GM21423 (cell line): Measurements from ENCODE around the gene MED22.
"Not testable (repeated sequence)": the region's sequence is repeated elsewhere in the genome, so short reads cannot be mapped to it uniquely, and the experiment has no call there.

Experiments
- ATAC-seq: cut with Tn5 transposase; IDR thresholded peaks from one replicate; pipeline ENCODE4 v1.9.1; 2021; ENCODE audit warnings: mild to moderate bottlenecking, moderate library complexity; ENCODE audit not compliant: unreplicated experiment

Gene MED22

DNA sequence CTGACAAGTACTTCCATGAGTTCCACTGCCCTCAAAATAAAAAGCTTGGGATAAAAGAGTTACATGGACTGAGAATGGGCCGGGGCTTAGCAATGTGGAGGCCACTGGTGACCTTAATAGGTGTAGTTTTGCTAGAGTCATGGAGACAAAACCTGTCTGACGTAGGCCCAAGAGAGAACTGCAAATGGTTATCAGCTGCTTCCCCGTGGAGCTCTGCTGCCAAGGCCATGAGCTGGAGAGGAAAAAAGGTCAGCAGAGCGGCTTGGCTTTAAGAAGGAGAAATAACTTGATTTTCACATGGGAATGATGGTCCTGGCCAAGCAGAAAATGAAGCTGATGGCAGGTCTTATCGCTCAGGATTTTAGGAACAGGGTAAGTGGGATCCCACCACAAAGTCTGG, 8.3 kb downstream of the MED22 start:
- no peak for ATAC-seq

- peak; percentile 86 for ATAC-seq
Measured at GRCh38 chr9:133335924-133336811, 11.8 kb downstream of the MED22 start, which contains the start of gene SURF6. Gene SURF6 (minus strand): TSS chr9:133336188. CDS start chr9:133336132, 56 bp downstream.

DNA sequence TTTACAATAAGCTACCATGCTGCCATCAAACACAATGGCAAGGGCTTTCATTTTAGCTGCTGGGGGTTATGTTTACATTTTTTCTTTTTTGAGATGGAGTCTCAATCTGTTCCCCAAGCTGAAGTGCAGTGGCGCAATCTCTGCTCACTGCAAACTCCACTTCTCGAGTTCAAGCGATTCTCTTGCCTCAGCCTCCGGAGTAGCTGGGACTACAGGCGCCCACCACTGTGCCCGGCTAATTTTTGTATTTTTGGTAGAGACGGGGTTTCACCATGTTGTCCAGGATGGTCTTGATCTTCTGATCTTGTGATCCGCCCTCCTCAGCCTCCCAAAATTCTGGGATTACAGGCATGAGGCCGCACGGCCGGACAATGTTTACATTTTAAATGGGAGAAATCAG, 13.0 kb downstream of the MED22 start:
- ATAC-seq = not testable (repeated sequence)

GRCh38 chr9:133334161-133334560, 13.8 kb downstream of the MED22 start:
- no peak for ATAC-seq

DNA sequence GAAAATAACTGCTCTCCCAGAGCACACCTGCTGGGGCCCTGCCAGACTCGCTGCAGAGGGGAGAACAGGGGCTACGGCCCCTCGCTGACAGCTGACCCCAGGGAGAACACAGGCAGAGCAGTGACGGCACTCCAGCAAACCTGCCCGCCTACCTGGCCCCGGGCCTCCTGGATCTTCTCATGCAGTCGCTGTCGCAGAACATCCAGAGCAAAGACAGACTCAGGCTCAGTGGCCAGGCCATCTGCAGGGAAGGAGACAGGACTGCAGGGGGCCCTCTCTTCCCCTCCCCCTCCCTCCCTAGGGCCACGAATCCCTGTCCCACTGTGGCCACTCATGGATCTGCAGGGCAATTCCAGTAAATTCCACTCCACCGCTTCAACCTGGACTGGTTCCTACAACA, 14.4 kb downstream of the MED22 start:
- no peak for ATAC-seq

GRCh38 chr9:133333011-133333410, 14.9 kb downstream of the MED22 start:
- no peak for ATAC-seq

DNA sequence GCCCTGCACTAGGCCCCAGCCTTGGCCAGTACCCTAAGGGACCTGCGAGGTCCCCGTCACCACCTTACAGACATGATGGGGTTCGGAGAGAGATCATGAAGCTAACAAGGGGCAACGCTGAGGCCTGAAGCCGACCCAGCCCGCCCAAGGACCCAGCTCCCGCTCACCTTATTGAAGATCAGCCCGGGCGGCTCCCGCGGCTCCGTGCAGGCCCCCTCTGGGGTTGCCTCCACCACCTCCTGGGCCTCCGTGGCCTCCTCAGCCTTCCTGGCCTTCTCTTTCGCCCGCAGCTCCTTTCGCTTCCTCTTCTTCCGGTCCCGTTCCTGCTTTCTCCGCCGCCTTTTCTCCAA, 15.6 kb downstream of the MED22 start:
- ATAC-seq = no peak

DNA sequence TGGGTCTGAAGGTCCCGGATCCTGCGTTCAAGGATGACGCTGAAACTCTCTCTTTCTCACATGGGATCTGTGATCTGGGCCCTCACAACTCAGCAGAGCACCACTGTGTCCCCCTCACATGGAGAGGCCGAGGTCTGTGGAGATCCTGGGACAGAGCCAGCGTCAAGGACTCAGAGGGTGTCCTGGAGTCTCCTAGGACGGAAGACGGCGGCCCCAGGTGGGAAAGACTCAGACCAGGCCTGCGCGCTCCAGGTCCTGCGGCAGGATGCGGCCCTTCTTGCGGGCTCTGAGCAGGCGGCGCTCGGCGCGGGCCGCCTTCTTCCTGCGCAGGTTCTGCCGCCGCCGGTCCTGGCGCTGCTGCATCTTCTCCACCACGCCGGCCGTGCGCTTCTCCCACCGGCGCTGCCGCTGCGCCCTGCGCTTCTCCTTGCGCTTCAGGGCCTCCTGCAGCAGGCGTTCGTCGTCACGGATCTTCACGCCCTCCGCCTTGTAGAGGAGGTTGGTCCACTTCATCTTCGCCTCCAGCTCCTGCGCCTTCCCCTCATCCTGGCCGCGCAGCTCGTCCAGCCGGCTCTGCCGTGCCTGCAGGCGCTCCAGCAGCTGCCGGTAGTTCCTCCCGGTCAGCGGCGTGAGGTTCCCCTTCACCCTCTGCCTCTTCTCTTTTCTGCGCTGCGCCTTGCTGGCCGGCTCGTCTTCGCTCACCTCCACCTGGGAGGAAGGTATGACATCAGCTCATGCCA, 16.1 kb downstream of the MED22 start:
- no peak for ATAC-seq

DNA sequence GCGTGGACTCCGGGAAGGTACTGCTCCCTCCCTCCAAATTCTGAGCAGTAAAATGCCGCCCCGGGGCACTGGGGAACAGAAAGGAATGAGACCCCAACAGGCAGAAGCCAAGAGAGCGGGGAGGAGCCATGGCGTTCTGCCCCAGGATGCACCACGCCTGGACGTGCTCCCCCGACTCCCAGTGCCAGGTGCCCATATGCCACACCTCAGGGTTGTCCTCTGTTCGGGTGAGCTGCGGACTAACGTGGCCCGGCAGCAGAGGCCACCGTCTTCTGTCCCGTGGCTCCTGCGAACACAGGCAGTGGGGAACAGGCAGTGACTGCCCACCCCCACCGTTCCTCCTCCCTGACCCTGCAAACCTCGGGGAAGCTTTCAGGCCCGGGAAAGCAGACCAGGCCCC, 16.7 kb downstream of the MED22 start:
- ATAC-seq = no peak

DNA sequence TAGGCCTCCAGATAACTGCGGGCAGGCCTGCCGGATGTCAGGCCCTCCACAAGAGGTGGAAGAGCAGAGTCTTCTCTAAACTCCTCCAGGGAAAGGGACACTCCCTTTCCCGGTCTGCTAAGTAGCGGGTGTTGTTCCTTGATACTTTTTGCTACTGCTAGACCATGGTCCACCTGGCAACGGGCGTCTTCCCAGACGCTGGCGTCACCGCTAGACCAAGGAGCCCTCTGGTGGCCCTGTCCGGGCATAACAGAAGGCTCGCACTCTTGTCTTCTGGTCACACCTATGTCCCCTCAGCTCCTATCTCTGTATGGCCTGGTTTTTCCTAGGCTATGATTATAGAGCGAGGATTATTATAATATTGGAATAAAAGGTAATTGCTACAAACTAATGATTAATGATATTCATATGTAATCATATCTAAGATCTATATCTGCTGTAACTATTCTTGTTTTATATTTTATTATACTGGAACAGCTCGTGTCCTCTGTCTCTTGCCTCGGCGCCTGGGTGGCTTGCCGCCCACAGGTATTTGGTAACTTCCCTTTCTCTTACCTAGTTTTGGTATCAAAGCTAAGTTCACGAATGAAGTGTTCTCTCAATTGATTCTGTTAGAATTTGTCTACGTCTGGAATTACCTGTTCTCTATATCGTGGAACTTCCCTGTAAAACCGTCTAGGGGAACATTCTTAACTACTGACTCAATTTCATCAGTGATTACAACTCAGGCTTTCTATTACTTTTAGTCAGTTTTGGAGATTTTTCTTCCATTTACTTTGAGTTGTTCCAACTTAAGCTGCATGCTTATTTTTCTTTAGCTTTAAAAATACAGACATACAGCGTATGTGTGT, 18.4 kb downstream of the MED22 start:
- ATAC-seq = not testable (repeated sequence)

DNA sequence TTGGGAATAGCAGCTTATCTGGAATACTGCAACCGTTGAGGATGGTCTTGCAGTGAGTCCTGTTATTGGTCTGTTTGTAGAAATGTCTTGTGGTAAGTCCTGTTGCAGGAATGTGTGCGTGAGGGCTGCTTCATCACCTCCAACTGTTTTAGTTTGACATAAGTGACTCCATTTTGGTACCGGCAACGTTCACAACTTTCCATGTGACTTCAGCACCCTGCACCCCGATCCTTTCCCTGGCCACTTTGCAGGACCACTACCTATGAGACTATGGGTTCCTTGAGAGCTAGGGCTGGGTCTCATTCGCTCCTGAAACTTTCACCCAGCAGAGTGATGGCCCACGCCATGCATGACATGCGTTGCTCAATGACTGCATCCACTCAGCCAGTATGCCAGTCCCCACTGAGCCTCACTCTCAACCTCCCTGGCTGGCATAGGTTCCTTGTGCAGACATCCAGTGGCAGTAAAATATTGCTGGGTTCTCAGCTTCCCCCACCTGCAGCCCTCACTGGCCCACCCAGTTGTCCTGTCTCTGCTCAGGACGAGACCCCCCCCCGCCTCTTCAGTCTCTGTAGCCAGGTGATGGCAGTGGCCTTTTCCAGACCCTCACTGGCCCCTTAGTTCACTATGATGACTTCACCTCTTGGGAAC, 20.0 kb downstream of the MED22 start:
- no peak for ATAC-seq

GRCh38 chr9:133327021-133327420, 20.9 kb downstream of the MED22 start:
- ATAC-seq = not testable (repeated sequence)

DNA sequence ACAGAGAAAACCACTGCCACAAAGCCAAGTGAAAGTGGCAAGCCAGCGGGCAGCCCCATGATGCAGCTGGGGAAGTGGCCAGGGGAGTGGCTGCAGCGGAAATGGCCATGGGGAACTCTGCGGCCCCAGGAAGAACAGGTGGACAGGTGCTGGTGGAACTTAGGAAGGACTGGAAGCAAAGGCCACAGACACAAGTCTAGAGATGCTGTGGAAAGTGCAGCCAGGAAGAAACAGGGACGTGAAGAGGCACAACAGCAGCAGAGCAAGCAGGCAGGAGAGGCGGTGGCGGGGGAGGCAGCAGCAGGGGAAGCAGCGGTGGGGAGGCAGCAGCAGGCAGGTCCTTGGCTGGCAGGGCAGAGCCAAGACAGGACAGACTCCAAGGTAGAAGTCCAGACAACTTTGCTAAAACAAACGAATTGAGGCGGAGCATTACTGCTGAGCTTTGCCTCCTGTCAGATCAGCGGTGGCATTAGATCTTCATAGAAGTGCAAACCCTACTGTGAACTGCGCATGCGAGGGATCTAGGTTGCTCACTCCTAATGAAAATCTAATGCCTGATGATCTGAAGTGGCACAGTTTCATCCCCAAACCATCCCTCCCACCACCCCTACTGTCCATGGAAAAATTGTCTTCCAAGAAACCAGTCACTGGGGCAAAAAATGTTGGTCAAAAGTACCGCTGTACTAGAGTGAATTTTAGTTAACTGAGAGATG, 23.8 kb downstream of the MED22 start:
- no peak for ATAC-seq

DNA sequence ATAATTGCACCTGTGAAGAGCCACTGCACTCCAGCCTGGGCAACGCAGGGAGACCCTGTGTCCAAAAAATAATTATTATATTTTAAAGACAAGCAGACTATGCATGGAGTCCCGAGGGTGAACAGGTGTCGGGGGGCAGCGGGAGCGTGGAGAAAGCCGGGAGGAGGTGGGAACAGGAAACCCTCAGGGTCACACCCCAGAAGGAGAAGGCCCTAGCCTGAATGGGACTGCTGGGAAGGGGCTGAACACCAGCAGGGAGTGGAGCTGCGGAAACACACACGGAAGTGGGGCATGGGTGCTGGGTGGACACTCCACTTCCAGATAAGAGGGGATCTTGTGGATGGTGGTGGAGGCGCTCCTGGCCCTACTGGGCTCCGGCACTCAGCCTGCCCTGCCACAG, 24.7 kb downstream of the MED22 start:
- ATAC-seq = no peak

- no peak for ATAC-seq
Measured at GRCh38 chr9:133322701-133323100, 25.2 kb downstream of the MED22 start.

DNA sequence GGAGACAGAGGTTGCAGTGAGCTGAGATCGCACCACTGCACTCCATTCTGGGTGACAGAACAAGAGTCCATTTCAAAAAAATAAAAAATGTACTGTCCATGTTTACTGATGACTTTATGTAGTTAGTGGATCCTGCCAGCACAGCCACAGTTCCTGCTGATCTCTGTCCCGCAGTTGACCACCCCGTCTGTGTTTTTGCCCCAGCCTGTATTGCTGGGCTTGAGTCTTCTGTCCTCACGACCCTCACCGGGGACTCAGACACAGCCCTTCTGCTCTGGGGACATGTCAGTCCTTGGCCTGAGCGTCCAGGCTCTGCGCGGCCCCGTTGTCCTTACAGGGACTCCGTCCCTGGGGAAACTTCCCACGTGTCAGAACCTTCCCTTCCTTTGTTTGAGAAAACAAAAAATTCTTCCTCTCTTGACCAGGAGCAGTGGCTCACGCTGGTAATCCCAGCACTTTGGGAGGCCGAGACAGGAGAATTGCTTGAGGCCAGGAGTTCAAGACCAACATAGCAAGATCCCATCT, 26.5 kb downstream of the MED22 start:
- ATAC-seq = no peak

DNA sequence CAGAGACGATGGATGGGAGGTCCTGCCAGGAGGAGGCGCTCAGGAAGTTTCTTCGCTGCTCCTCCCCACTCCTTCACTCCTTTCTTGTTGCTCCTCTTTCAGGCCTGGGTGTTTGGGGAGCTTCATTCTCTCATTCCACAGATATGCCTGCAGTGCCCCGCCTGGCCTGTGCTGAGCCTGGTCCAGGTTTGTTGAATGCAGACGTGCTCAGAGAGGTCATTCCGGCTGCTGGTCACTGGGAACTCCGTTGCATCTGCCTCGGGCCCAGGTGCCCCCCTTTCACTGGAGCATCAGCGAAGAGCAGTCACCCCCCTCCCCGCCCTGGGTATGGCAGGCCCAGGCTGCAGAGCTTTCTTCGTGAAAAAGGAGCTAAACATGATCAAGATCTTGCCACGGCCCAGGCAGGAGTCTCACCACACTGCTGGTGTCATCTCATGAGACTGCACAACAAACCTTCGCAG, 27.5 kb downstream of the MED22 start:
- no peak for ATAC-seq

GRCh38 chr9:133317551-133317950, 30.4 kb downstream of the MED22 start:
- ATAC-seq = not testable (repeated sequence)

- ATAC-seq = no peak
Measured at GRCh38 chr9:133315997-133316396, 31.9 kb downstream of the MED22 start.

GRCh38 chr9:133309608-133310007, 38.3 kb downstream of the MED22 start:
- ATAC-seq = no peak
